ENCODE measurements around the gene SPG7.
"Not testable (repeated sequence)": the region's sequence is repeated elsewhere in the genome, so short reads cannot be mapped to it uniquely, and the experiment has no call there.

Gene SPG7

GRCh38 chr16:89564476-89565255, 56.5 kb downstream of the SPG7 start:
- DNase-seq (ENCODE audit: low spot score), result no peak

- no peak for DNase-seq (ENCODE audit: low spot score)
Observed at GRCh38 chr16:89565256-89565505, 57.0 kb downstream of the SPG7 start.

GRCh38 chr16:89565506-89566372, 57.5 kb downstream of the SPG7 start:
- DNase-seq (ENCODE audit: low spot score), result peak; percentile 80

- DNase-seq (ENCODE audit: low spot score), result no peak
Observed at GRCh38 chr16:89567656-89568594, 59.7 kb downstream of the SPG7 start.

GRCh38 chr16:89569506-89570341, 61.5 kb downstream of the SPG7 start:
- DNase-seq (ENCODE audit: low spot score), result no peak

GRCh38 chr16:89570342-89570923, 62.2 kb downstream of the SPG7 start:
- DNase-seq (ENCODE audit: low spot score), result no peak

- DNase-seq (ENCODE audit: low spot score), result not testable (repeated sequence)
Observed at GRCh38 chr16:89570983-89571598, 62.9 kb downstream of the SPG7 start.

GRCh38 chr16:89571636-89572035, 63.4 kb downstream of the SPG7 start:
- DNase-seq (ENCODE audit: low spot score), result no peak

- DNase-seq (ENCODE audit: low spot score), result no peak
Observed at GRCh38 chr16:89572073-89572484, 63.9 kb downstream of the SPG7 start.

- DNase-seq (ENCODE audit: low spot score), result no peak
Observed at GRCh38 chr16:89572485-89573205, 64.4 kb downstream of the SPG7 start.

- DNase-seq (ENCODE audit: low spot score), result no peak
Observed at GRCh38 chr16:89573826-89574680, 65.8 kb downstream of the SPG7 start.

- DNase-seq (ENCODE audit: low spot score), result peak; percentile 68
Observed at GRCh38 chr16:89574681-89575246, 66.6 kb downstream of the SPG7 start.

GRCh38 chr16:89575247-89576152, 67.3 kb downstream of the SPG7 start, which contains the start of gene CPNE7:
TSS of gene CPNE7 (plus strand) at chr16:89575758. CDS start at chr16:89575898, 140 bp downstream.
- DNase-seq (ENCODE audit: low spot score), result no peak

GRCh38 chr16:89576153-89577054, 68.2 kb downstream of the SPG7 start:
- no peak for DNase-seq (ENCODE audit: low spot score)

GRCh38 chr16:89577055-89577759, 69.0 kb downstream of the SPG7 start:
- DNase-seq (ENCODE audit: low spot score), result no peak

- no peak for DNase-seq (ENCODE audit: low spot score)
Observed at GRCh38 chr16:89579351-89579750, 71.1 kb downstream of the SPG7 start.

Measured in kidney tubule cell (primary cell).